RWPE2 (cell line): Measurements from ENCODE around the gene RPS21.

Experiments used
- ATAC-seq: fragments of 200-7000 bp; cut with Tn5 transposase; 3 replicates; pipeline ENCODE4 v1.9.1; 2021; ENCODE audit warnings: low read depth
- DNase-seq: peaks from one replicate; pipeline ENCODE4 v3.0.0-alpha.2; 2020; ENCODE audit warnings: low spot score
- H3K27ac ChIP-seq: fragments of 450-650 bp; 2 replicates; pipeline ENCODE4 v1.5.1; 2017; ENCODE audit warnings: mild to moderate bottlenecking; ENCODE audit not compliant: poor library complexity, severe bottlenecking
- H3K27me3 ChIP-seq: fragments of 250-450 bp; sonication (Bioruptor Pico); 2 replicates; pipeline ENCODE4 v1.5.1; 2021; ENCODE audit warnings: mild to moderate bottlenecking, moderate library complexity; ENCODE audit not compliant: insufficient read depth, poor library complexity, severe bottlenecking
- H3K36me3 ChIP-seq: fragments of 250-450 bp; sonication (Bioruptor Pico); 2 replicates; pipeline ENCODE4 v1.5.1; 2020; ENCODE audit warnings: low read depth, mild to moderate bottlenecking, moderate library complexity
- H3K4me1 ChIP-seq: fragments of 250-450 bp; sonication (Bioruptor Pico); 2 replicates; pipeline ENCODE4 v1.5.1; 2021; ENCODE audit warnings: mild to moderate bottlenecking, moderate library complexity; ENCODE audit not compliant: insufficient read depth, poor library complexity, severe bottlenecking
- H3K4me3 ChIP-seq: fragments of 250-450 bp; sonication (Bioruptor Pico); 2 replicates; pipeline ENCODE4 v1.5.1; 2021; ENCODE audit warnings: mild to moderate bottlenecking, moderate library complexity; ENCODE audit not compliant: severe bottlenecking
- H3K9me3 ChIP-seq: fragments of 250-450 bp; sonication (Bioruptor Pico); 2 replicates; pipeline ENCODE4 v1.5.1; 2021; ENCODE audit warnings: mild to moderate bottlenecking, moderate library complexity; ENCODE audit not compliant: severe bottlenecking
- CTCF ChIP-seq: fragments of 450-650 bp; IDR thresholded peaks from one replicate; pipeline ENCODE4 v1.5.1; 2017; ENCODE audit warnings: mild to moderate bottlenecking, moderate library complexity; ENCODE audit not compliant: poor library complexity, severe bottlenecking

Gene RPS21

GRCh38 chr20:62347151-62347404 lies 39.8 kb upstream of the RPS21 start:
- Histone ChIP-seq H3K27ac (peak overlapping the region; percentile 2), H3K36me3 (peaks cover 91% of the 10 kb centered on the region)
- TF ChIP-seq CTCF = no peak

DNA sequence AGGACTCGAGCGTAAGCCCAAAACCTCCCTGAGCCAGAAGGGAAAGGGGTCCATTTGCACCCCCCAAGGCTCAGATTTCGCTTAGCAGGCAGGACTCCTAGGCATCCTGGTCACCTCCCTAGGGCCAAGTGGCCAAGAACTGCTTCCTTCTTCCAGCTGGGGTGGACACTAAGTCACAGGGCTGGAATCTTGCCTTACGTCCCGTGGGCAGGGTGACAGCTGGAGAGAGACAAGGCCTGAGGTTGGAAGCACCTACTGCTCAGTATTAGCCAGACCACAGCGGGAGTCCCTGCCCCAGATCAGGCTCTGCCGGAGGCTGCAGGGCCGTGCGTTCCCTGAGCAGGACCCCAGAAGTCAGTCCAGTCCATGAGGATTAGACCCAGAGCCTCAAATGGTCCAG lies 39.5 kb upstream of the RPS21 start:
- H3K4me3 ChIP-seq = no peak overlapping the region
- peak overlapping the region; percentile 2 for H3K27ac ChIP-seq
- no peak for DNase-seq
- no peak for ATAC-seq
- no peaks in the 10 kb centered on the region for H3K27me3 ChIP-seq
- H3K36me3 ChIP-seq = peaks cover 91% of the 10 kb centered on the region
- no peak for TF ChIP-seq CTCF
- peaks cover 28% of the 10 kb centered on the region for H3K4me1 ChIP-seq
- no peaks in the 10 kb centered on the region for H3K9me3 ChIP-seq

More at GRCh38 chr20:62347151-62347404, 39.8 kb upstream of the RPS21 start:
- Histone ChIP-seq H3K9me3 (no peaks in the 10 kb centered on the region), H3K4me3 (no peak overlapping the region), H3K4me1 (peaks cover 24% of the 10 kb centered on the region), H3K27me3 (no peaks in the 10 kb centered on the region)
- DNase-seq = peak; percentile 83
- no peak for ATAC-seq

DNA sequence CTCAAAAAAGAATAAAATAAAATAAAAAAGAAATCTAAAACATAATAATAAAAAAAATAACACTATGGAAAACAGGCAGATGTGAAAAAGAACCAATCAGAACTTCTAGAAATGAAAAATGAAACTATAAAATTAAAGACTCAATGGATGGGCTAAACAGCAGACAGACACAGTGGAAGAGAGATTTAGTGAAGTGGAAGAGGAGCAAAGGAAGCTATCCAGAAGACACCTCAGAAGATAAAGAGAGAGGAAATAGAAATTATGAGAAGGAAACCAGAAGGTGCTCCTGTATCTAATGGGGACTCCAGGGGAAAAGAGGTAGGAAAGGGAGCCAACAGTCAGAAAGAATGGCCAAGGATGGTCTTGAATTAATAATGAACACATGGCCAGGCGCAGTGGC lies 38.3 kb upstream of the RPS21 start:
- Histone ChIP-seq H3K36me3 (peaks cover 91% of the 10 kb centered on the region), H3K4me1 (peaks cover 39% of the 10 kb centered on the region), H3K9me3 (no peaks in the 10 kb centered on the region), H3K27me3 (no peaks in the 10 kb centered on the region), H3K27ac (peak overlapping the region; percentile 2), H3K4me3 (no peak overlapping the region)
- DNase-seq (no peak), ATAC-seq (no peak)
- TF ChIP-seq CTCF = no peak

- DNase-seq (no peak), ATAC-seq (no peak)
- no peak for TF ChIP-seq CTCF
- Histone ChIP-seq H3K4me3 (no peak overlapping the region), H3K4me1 (peaks cover 47% of the 10 kb centered on the region), H3K27ac (peak overlapping the region; percentile 99), H3K27me3 (no peaks in the 10 kb centered on the region), H3K9me3 (no peaks in the 10 kb centered on the region), H3K36me3 (peaks cover 86% of the 10 kb centered on the region)
Measured at GRCh38 chr20:62349556-62350097, 37.3 kb upstream of the RPS21 start.

DNA sequence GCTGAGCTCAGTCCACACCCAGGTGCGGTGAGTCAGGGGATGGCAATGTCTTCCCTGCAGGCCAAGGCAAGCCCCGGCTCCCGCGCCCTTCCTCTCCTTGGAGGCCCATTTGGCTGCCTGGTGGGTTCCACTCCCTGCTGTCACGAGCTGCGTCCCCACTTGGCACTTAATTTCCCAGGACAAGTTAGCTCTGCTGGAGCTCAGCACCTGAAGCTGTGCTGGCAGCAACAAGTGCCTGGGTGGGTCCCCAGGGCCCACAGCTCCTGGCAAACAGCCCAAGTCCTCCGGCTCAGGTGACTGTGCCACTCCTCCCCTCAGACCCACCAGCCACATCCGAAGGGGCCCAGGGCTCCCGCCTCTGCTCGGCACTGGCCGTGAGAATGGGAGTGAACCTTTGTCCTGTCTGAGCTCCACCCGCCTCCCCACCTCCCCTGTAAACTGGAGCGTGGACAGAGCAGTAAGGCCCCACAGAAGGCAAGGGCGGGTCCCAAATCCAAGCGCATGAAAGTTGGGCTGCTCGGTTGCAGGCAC lies 36.7 kb upstream of the RPS21 start:
- TF ChIP-seq CTCF = no peak
- ATAC-seq (peak; percentile 69), DNase-seq (no peak)
- H3K4me3 ChIP-seq = no peak overlapping the region
- no peaks in the 10 kb centered on the region for H3K9me3 ChIP-seq
- H3K27ac ChIP-seq = peak overlapping the region; percentile 99
- peaks cover 53% of the 10 kb centered on the region for H3K4me1 ChIP-seq
- peaks cover 86% of the 10 kb centered on the region for H3K36me3 ChIP-seq
- no peaks in the 10 kb centered on the region for H3K27me3 ChIP-seq
